H1 (cell line): ENCODE results near the gene IKZF5. TPM values are rescaled to one million over a fixed set of nuclear protein-coding genes. Genes with fewer than 3 reads are reported as not detected.

ENCODE experiments used
- CTCF ChIA-PET: fragments of 300-600 bp; sonication (Branson Sonifier 250); formaldehyde crosslinking; loops from one replicate; lab custom pipeline; 2021; ENCODE audit not compliant: partially characterized antibody; lab: Charles Lee
- POLR2A ChIA-PET: fragments of 300-600 bp; sonication (Branson Sonifier 250); formaldehyde crosslinking; loops from one replicate; lab custom pipeline; 2021; ENCODE audit warnings: inconsistent platforms; ENCODE audit not compliant: partially characterized antibody; lab: Charles Lee
- DNase-seq, 2 experiments: peaks; one replicate each; pipeline versions ENCODE4 v3.0.0 to v3.0.0-alpha.2; 2010 to 2022; ENCODE audit warnings: low spot score in 2 of 2, low read depth in 1 of 2, mixed read lengths in 1 of 2
- FAIRE-seq: peaks from 2 replicates; lab custom pipeline; 2011; peaks lifted over from hg19 to GRCh38; lab: Jason Lieb, UNC
- H2AFZ ChIP-seq: 2 replicates; pipeline ENCODE4 v1.8.1; 2012; ENCODE audit warnings: low read length, inconsistent platforms
- H2AK5ac ChIP-seq: 2 replicates; pipeline ENCODE4 v1.6.1; 2013; ENCODE audit warnings: low read depth, low read length
- H2BK120ac ChIP-seq: replicated peaks from 2 replicates; pipeline ENCODE3; 2013; ENCODE audit warnings: low read depth, low read length, inconsistent platforms
- H2BK12ac ChIP-seq: 2 replicates; pipeline ENCODE4 v1.6.1; 2013; ENCODE audit warnings: low read depth, low read length
- H2BK15ac ChIP-seq: 2 replicates; pipeline ENCODE4 v1.6.1; 2013; ENCODE audit warnings: low read length
- H2BK20ac ChIP-seq: 2 replicates; pipeline ENCODE4 v1.6.1; 2013; ENCODE audit warnings: low read length
- H2BK5ac ChIP-seq: 2 replicates; pipeline ENCODE4 v1.6.1; 2013; ENCODE audit warnings: low read depth, low read length
- H3K14ac ChIP-seq: 2 replicates; pipeline ENCODE4 v1.6.1; 2013; ENCODE audit warnings: inconsistent platforms; ENCODE audit not compliant: insufficient read length
- H3K18ac ChIP-seq: 2 replicates; pipeline ENCODE4 v1.6.1; 2013; ENCODE audit warnings: low read length; ENCODE audit errors: extremely low read depth
- H3K23ac ChIP-seq: 2 replicates; pipeline ENCODE4 v1.6.1; 2013; ENCODE audit warnings: inconsistent platforms; ENCODE audit not compliant: insufficient read length
- H3K23me2 ChIP-seq: 2 replicates; pipeline ENCODE4 v1.6.1; 2013; ENCODE audit warnings: low read depth, low read length
- H3K27ac ChIP-seq: 2 replicates; pipeline ENCODE4 v1.6.1; 2011; ENCODE audit warnings: low read depth, low read length, inconsistent platforms
- H3K27me3 ChIP-seq, 4 experiments: replicated peaks in 1 of 4; 1 replicate in 1 of 4; 2 replicates in 3 of 4; pipeline versions ENCODE4 v1.6.1 to v1.8.1; 2011 to 2013; ENCODE audit warnings: low read length in 3 of 4, mild to moderate bottlenecking in 3 of 4, inconsistent platforms in 2 of 4, mixed read lengths in 2 of 4, moderate library complexity in 1 of 4; ENCODE audit not compliant: control insufficient read depth in 3 of 4, insufficient read depth in 3 of 4; ENCODE audit errors: extremely low read depth in 1 of 4
- H3K36me3 ChIP-seq, 4 experiments: 2 replicates each; pipeline versions ENCODE4 v1.6.1 to v1.8.1; 2011 to 2013; ENCODE audit warnings: mild to moderate bottlenecking in 4 of 4, low read length in 3 of 4, moderate library complexity in 2 of 4, control low read depth in 1 of 4, inconsistent platforms in 1 of 4; ENCODE audit not compliant: insufficient read depth in 4 of 4, control insufficient read depth in 2 of 4
- H3K4ac ChIP-seq: replicated peaks from 2 replicates; pipeline ENCODE3; 2013; ENCODE audit warnings: low read length, low read depth, mixed read lengths, inconsistent platforms; ENCODE audit not compliant: insufficient read length
- H3K4me1 ChIP-seq, 4 experiments: replicated peaks in 1 of 4; 1 replicate in 1 of 4; 2 replicates in 3 of 4; pipeline versions ENCODE4 v1.6.1 to v1.8.1; 2011 to 2013; ENCODE audit warnings: low read length in 3 of 4, inconsistent platforms in 2 of 4, mixed read lengths in 1 of 4; ENCODE audit not compliant: insufficient read depth in 4 of 4, control insufficient read depth in 3 of 4
- H3K4me2 ChIP-seq, 2 experiments: 2 replicates each; pipeline versions ENCODE4 v1.6.1 to v1.8.1; 2011 to 2013; ENCODE audit warnings: low read depth in 2 of 2, low read length in 2 of 2, control low read depth in 1 of 2, inconsistent platforms in 1 of 2, mild to moderate bottlenecking in 1 of 2; ENCODE audit not compliant: insufficient read depth in 1 of 2
- H3K4me3 ChIP-seq, 4 experiments: fragments of 200-600, 300-600 bp in 1 of 4; sonication (generic), shearing (Covaris generic), sonication (Bioruptor Twin) in 1 of 4; 2 replicates each; pipeline versions ENCODE4 v1.5.1 to v1.8.1; 2011 to 2016; ENCODE audit warnings: low read length in 4 of 4, low read depth in 3 of 4, control low read depth in 2 of 4, inconsistent platforms in 2 of 4, mild to moderate bottlenecking in 2 of 4, mixed read lengths in 1 of 4, moderate library complexity in 1 of 4; ENCODE audit not compliant: insufficient read depth in 2 of 4; ENCODE audit errors: extremely low read depth in 1 of 4
- H3K56ac ChIP-seq: replicated peaks from 2 replicates; pipeline ENCODE3; 2013; ENCODE audit warnings: low read depth, mild to moderate bottlenecking, mixed read lengths, low read length, inconsistent platforms; ENCODE audit not compliant: insufficient read length
- H3K79me1 ChIP-seq: 2 replicates; pipeline ENCODE4 v1.6.1; 2013; ENCODE audit warnings: low read depth, low read length, control low read depth
- H3K79me2 ChIP-seq, 2 experiments: 2 replicates each; pipeline versions ENCODE4 v1.6.1 to v1.8.1; 2012 to 2013; ENCODE audit warnings: low read length in 2 of 2, mild to moderate bottlenecking in 2 of 2, inconsistent platforms in 1 of 2; ENCODE audit not compliant: insufficient read depth in 2 of 2, control insufficient read depth in 1 of 2
- H3K9ac ChIP-seq, 4 experiments: replicated peaks in 1 of 4; 1 replicate in 1 of 4; 2 replicates in 3 of 4; pipeline versions ENCODE4 v1.6.1 to v1.8.1; 2011 to 2013; ENCODE audit warnings: low read depth in 3 of 4, low read length in 3 of 4, control low read depth in 2 of 4, mild to moderate bottlenecking in 2 of 4, moderate library complexity in 2 of 4, inconsistent platforms in 1 of 4; ENCODE audit errors: extremely low read depth in 1 of 4
- H3K9me3 ChIP-seq, 2 experiments: 2 replicates each; pipeline versions ENCODE4 v1.6.1 to v1.8.1; 2012 to 2013; ENCODE audit warnings: mild to moderate bottlenecking in 2 of 2, moderate library complexity in 2 of 2, control low read depth in 1 of 2, inconsistent platforms in 1 of 2, low read depth in 1 of 2, low read length in 1 of 2, mixed read lengths in 1 of 2; ENCODE audit not compliant: insufficient read depth in 2 of 2
- H4K20me1 ChIP-seq, 2 experiments: replicated peaks in 1 of 2; 2 replicates each; pipeline versions ENCODE3 to v1.8.1; 2011 to 2013; ENCODE audit warnings: inconsistent platforms in 2 of 2, low read length in 2 of 2, mild to moderate bottlenecking in 1 of 2; ENCODE audit not compliant: insufficient read depth in 2 of 2, control insufficient read depth in 1 of 2
- H4K5ac ChIP-seq: 2 replicates; pipeline ENCODE4 v1.6.1; 2013; ENCODE audit warnings: low read length, low read depth, mixed read lengths, inconsistent platforms; ENCODE audit not compliant: insufficient read length
- H4K8ac ChIP-seq: 2 replicates; pipeline ENCODE4 v1.8.0; 2013; ENCODE audit warnings: mild to moderate bottlenecking, moderate library complexity, low read length, inconsistent platforms; ENCODE audit not compliant: insufficient read depth; ENCODE audit errors: extremely low read depth
- H4K91ac ChIP-seq: replicated peaks from 2 replicates; pipeline ENCODE3; 2013; ENCODE audit warnings: low read length, mixed read lengths, inconsistent platforms; ENCODE audit not compliant: insufficient read length
- BCL11A ChIP-seq, 2 experiments: IDR thresholded peaks; one replicate each; pipeline ENCODE4 v1.6.1; 2011; ENCODE audit warnings: low read depth in 2 of 2, low read length in 2 of 2, mild to moderate bottlenecking in 2 of 2
- BRCA1 ChIP-seq: IDR thresholded peaks from 2 replicates; pipeline ENCODE4 v1.6.1; 2012; ENCODE audit warnings: low read depth, low read length, improper control_type of control experiment
- CHD1 ChIP-seq: IDR thresholded peaks from 2 replicates; pipeline ENCODE4 v1.6.1; 2012; ENCODE audit warnings: low read depth, low read length, improper control_type of control experiment
- FOSL1 ChIP-seq: IDR thresholded peaks from 2 replicates; pipeline ENCODE4 v1.6.1; 2011; ENCODE audit warnings: mild to moderate bottlenecking, low read depth, low read length, moderate library complexity; ENCODE audit not compliant: insufficient read depth
- HDAC6 ChIP-seq: IDR thresholded peaks from one replicate; pipeline ENCODE4 v1.7.1; 2012; ENCODE audit warnings: low read depth, mild to moderate bottlenecking, inconsistent platforms, low read length, moderate library complexity
- KDM4A ChIP-seq: IDR thresholded peaks from one replicate; pipeline ENCODE4 v1.7.1; 2012; ENCODE audit warnings: low read depth, mild to moderate bottlenecking, moderate library complexity, low read length, inconsistent platforms; ENCODE audit not compliant: severe bottlenecking
- POLR2AphosphoS5 ChIP-seq: IDR thresholded peaks from 2 replicates; pipeline ENCODE4 v1.6.1; 2011; ENCODE audit warnings: low read depth, low read length
- YY1 ChIP-seq: IDR thresholded peaks from 2 replicates; pipeline ENCODE4 v1.6.1; 2011; ENCODE audit warnings: low read depth, mild to moderate bottlenecking, low read length
- WGBS, 2 experiments: shearing (Covaris generic) in 1 of 2; methylation state at CpG; one replicate each; pipeline versions ENCODE4 v1.1.6 to v1.1.7; 2013 to 2015; ENCODE audit warnings: low lambda C conversion rate in 2 of 2, mixed read lengths in 2 of 2, inconsistent platforms in 1 of 2, low coverage in 1 of 2, missing lambda C conversion rate in 1 of 2; ENCODE audit not compliant: insufficient replicate concordance in 2 of 2, insufficient coverage in 1 of 2, insufficient read length in 1 of 2; ENCODE audit errors: extremely low coverage in 1 of 2, missing lambda C conversion rate in 1 of 2; 5-methylcytosine and 5-hydroxymethylcytosine counted together
- polyA plus RNA-seq, 7 experiments: library from polyadenylated mRNA; depleted of rRNA in 3 of 7; stranded (reverse) in 5 of 7; unstranded in 2 of 7; fragments of >200 nt in 5 of 7; fragments of 200-250 nt in 2 of 7; gene quantifications; 1 replicate in 5 of 7; 2 replicates in 1 of 7; 4 replicates in 1 of 7; pipeline versions ENCODE4 v1.2.1 to v1.2.3, GENCODE V29; 2011 to 2013; ENCODE audit warnings: missing spikeins in 2 of 7, mixed read lengths in 2 of 7
- total RNA-seq: library from RNA; stranded (reverse); fragmentation: NEBNext Ultra II Directional; extraction: Animal tissue kit (Norgen Biotek cat#: 25700); gene quantifications from 2 replicates; pipeline ENCODE4 v1.2.1, GENCODE V29; 2021
- TF ChIP-seq, protein P1 (sequence below): IDR thresholded peaks from 2 replicates; pipeline ENCODE4 v1.6.1; 2011; ENCODE audit warnings: low read depth, mild to moderate bottlenecking, low read length; ENCODE audit not compliant: insufficient read depth

The IKZF5 gene
- total and polyA plus RNA-seq, 2 of the 8 experiments (the other 6 are each of a cell fraction or from before 2014, with no cell fraction given) = 5.2 to 15.3 TPM

DNA sequence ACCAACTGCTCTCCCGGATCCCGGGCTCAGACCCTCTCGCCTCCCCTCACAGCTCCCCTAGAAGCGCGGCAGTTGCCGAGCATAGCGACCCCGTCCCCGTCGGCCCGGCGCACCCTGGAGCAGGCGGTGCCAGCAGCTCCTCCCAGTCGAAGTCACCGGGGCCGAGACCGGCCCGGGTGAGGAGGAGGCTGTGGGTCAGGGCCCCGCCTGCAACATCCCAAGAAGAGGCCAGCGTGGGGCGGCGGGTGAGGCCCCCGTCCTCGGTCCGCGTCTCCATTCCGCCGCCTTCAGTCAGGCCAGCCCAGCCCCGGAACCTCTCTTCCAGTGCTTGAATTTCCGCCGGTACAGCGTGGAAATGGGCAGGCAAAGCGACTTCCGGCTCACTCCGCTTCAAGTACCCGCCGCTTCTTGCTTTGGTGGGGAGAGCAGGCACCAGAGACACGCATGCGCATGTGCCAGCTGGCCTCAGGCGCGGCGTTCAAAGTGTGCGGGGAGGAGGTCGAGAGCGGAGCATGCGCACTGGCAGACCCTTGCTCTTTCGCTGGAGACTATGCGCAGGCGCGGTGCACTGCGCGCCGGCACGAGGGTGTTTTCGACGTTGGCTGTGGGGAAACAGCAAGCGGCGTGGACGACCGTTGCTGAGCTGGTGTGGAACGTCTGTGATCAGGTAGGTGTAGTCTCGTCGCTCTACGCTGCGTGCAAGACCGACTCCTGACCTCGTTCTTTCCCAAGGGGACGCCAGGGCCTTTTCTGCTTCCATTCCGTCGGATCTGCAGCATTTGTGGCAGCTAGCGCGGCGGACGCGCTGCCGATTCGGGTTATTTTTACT, 54.5 kb downstream of the IKZF5 start, which contains the start of gene C10orf88:
TSS of gene C10orf88 (minus strand) at position 326 of the 829 bp plus-strand sequence. CDS start at position 277, 49 bp downstream.
- H2BK120ac ChIP-seq = no peak within 1 kb of the TSS
- no peak within 1 kb of the TSS for H3K4ac ChIP-seq
- H2BK5ac ChIP-seq = peak within 1 kb of the TSS; percentile 76; the same call in 1 of the 2 replicates
- peaks cover 0 to 9% of the 10 kb centered on the region in 2 experiments; a peak in 1 of 4 replicates for H3K79me2 ChIP-seq
- H4K20me1 ChIP-seq = no peaks in the 10 kb centered on the region
- peaks cover 4% of the 10 kb centered on the region; the same call in 1 of the 2 replicates for H3K23me2 ChIP-seq
- H2AK5ac ChIP-seq = no peak within 1 kb of the TSS
- H3K9ac ChIP-seq = peak within 1 kb of the TSS in 3 of 4 experiments; percentile 62 to 78 (median 77); a peak in 6 of 7 replicates
- H3K4me3 ChIP-seq = peak within 1 kb of the TSS; percentile 62 to 92 (median 74)
- H3K4me2 ChIP-seq = peak within 1 kb of the TSS; percentile 40 to 66
- H3K27ac ChIP-seq = peak within 1 kb of the TSS; percentile 71; the same call in 1 of the 2 replicates
- H3K27me3 ChIP-seq = peaks cover 7 to 15% (median 13%) of the 10 kb centered on the region in 4 experiments
- peak within 1 kb of the TSS; percentile 93; the same call in 1 of the 2 replicates for H3K18ac ChIP-seq
- WGBS, 2 experiments = 16% methylated on average over 76 of the region's 77 CpGs; no CpG with 5 or more reads in 1 of the 2 experiments
- no peak within 1 kb of the TSS for H3K56ac ChIP-seq
- H4K91ac ChIP-seq = peak within 1 kb of the TSS; percentile 97
- H2AFZ ChIP-seq = peak within 1 kb of the TSS; percentile 100
- no peaks in the 10 kb centered on the region for H3K79me1 ChIP-seq
- ChIA-PET POLR2A (interaction anchor here (0.8 to 1.4 kb wide), 4 partner anchors 26 to 108 kb away, joined by 3 to 6 read pairs (median 4); partner anchors contain the start of genes CUZD1 and PSTK), CTCF (interaction anchor here (0.7 kb wide), 1 partner anchor 228 kb away, joined by 3 read pairs; no protein-coding TSS in a partner anchor)
- H4K5ac ChIP-seq = peak within 1 kb of the TSS; percentile 48
- peak within 1 kb of the TSS; percentile 97 for H4K8ac ChIP-seq
- H2BK12ac ChIP-seq = peak within 1 kb of the TSS; percentile 99
- H3K23ac ChIP-seq = no peak within 1 kb of the TSS
- no peak within 1 kb of the TSS for H3K14ac ChIP-seq
- H2BK15ac ChIP-seq = peak within 1 kb of the TSS; percentile 100
- peaks cover 0 to 3% (median 0%) of the 10 kb centered on the region in 4 experiments; a peak in 1 of 7 replicates for H3K4me1 ChIP-seq
- H3K9me3 ChIP-seq = peaks cover 7 to 8% of the 10 kb centered on the region in 2 experiments; a peak in 3 of 4 replicates
- peaks cover 0 to 6% (median 4%) of the 10 kb centered on the region in 4 experiments; a peak in 5 of 8 replicates for H3K36me3 ChIP-seq
- DNase-seq (peak; percentile 91 to 97), FAIRE-seq (peak; percentile 80)
- H2BK20ac ChIP-seq = 0 out of 2 replicates have a peak within 1 kb of the TSS, but pooled peaks have one; percentile 55
- TF ChIP-seq, protein P1, sequence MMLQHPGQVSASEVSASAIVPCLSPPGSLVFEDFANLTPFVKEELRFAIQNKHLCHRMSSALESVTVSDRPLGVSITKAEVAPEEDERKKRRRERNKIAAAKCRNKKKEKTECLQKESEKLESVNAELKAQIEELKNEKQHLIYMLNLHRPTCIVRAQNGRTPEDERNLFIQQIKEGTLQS = no peak
- no peak for TF ChIP-seq BRCA1
- TF ChIP-seq KDM4A = peak; percentile 93
- no peak for TF ChIP-seq BCL11A (IDR thresholded peaks at IDR 0.05; ENCODE audit: low read depth in 2 of 2, low read length in 2 of 2)
- TF ChIP-seq YY1 = peak; percentile 78; the same call in 1 of the 2 replicates
- TF ChIP-seq FOSL1 = no peak
- TF ChIP-seq CHD1 = no peak
- no peak for TF ChIP-seq POLR2AphosphoS5
- TF ChIP-seq HDAC6 = no peak
